GM12873 (cell line): ENCODE data around the gene LMAN1.

Experiments
- CTCF ChIP-seq: IDR thresholded peaks from 2 replicates; pipeline ENCODE4 v1.5.1; 2012; ENCODE audit warnings: low read depth, mild to moderate bottlenecking, moderate library complexity, low read length, control low read depth; ENCODE audit not compliant: insufficient read depth; ENCODE audit errors: missing control alignments

Gene LMAN1

GRCh38 chr18:59318460-59319050, 40.5 kb downstream of the LMAN1 start, which contains the start of gene CPLX4:
Gene CPLX4 (minus strand): TSS chr18:59318649. CDS start chr18:59318462, 187 bp downstream.
- TF ChIP-seq CTCF, result no peak

GRCh38 chr18:59311631-59312030, 47.4 kb downstream of the LMAN1 start:
- no peak for TF ChIP-seq CTCF

GRCh38 chr18:59308938-59309260, 50.2 kb downstream of the LMAN1 start:
- no peak for TF ChIP-seq CTCF

GRCh38 chr18:59308248-59308937, 50.7 kb downstream of the LMAN1 start:
- peak; percentile 72 for TF ChIP-seq CTCF

- no peak for TF ChIP-seq CTCF
Observed at GRCh38 chr18:59306640-59307039, 52.4 kb downstream of the LMAN1 start.

- TF ChIP-seq CTCF, result no peak
Observed at GRCh38 chr18:59305295-59305694, 53.8 kb downstream of the LMAN1 start.

- no peak for TF ChIP-seq CTCF
Observed at GRCh38 chr18:59303656-59304195, 55.3 kb downstream of the LMAN1 start.
